IPS-18c (cell line): ENCODE data around the gene CAMKK2.
"Not testable (repeated sequence)": the region's sequence is repeated elsewhere in the genome, so short reads cannot be mapped to it uniquely, and the experiment has no call there.

Source experiments
- H3K4me3 ChIP-seq: 2 replicates; pipeline ENCODE4 v1.7.0; 2013; ENCODE audit warnings: low read depth, mild to moderate bottlenecking, low read length, moderate library complexity; ENCODE audit not compliant: insufficient read depth
- H3K9me3 ChIP-seq: one replicate; pipeline ENCODE4 v1.6.1; 2013; ENCODE audit warnings: mild to moderate bottlenecking, low read length, moderate library complexity; ENCODE audit not compliant: control insufficient read depth, insufficient read depth

Gene CAMKK2

DNA sequence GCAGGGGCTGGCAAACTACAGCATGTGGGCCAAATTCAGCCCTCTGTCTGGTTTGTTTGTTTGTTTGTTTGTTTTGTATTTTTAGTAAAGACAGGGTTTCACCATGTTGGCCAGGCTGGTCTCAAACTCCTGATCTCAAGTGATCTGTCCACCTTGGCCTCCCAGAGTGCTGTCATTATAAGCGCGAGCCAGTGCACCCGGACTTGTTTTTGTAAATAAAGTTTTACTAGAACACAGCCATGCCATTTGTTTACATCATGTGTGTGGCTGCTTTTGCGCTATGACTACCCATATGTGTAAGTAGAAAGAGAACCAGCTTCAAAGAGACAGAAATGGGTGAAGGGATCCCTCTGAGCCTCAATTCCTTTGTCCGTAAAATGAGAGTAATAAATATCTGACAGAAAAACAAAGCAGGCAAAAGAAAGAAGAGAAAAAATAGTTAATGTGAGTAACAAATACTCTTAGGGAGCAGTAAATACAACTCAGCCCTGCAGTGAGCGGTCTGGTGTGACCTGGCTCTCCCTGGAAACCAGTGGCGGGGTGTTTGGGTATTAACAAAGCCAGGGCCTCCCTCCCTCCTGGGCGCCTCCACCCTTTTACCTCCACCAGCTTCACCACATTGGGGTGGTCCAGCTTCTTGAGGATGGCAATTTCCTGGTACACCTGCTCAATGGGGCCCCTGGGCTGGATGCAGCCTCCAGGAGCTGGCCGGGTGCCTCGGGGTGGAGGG, 33.1 kb downstream of the CAMKK2 start:
- H3K4me3 ChIP-seq, result no peak overlapping the region
- H3K9me3 ChIP-seq, result no peaks in the 10 kb centered on the region

DNA sequence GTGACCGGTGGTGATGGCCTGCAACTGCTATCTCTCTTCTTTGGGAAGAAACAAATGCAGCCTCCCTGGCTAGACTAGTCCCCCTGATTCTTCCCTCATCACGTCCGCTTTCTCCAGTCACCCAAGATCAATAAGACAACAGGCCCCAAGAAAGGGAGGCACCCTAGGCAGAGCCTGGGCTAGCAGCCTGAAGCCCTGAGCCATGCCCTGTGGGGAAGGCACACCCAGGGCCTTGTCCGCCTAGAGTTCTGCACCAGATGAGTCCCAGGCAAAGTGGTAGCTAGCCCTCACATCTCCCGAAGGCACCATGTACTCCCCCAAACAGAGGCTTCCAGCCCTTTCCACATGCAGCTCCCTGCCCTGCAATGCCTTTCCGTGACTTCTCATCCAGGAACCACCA, 35.1 kb downstream of the CAMKK2 start:
- Histone ChIP-seq H3K9me3 (no peaks in the 10 kb centered on the region), H3K4me3 (no peak overlapping the region)

GRCh38 chr12:121260091-121260490, 36.4 kb downstream of the CAMKK2 start:
- Histone ChIP-seq H3K4me3 (no peak overlapping the region), H3K9me3 (no peaks in the 10 kb centered on the region)

GRCh38 chr12:121259074-121259473, 37.4 kb downstream of the CAMKK2 start:
- no peak overlapping the region for H3K4me3 ChIP-seq
- no peaks in the 10 kb centered on the region for H3K9me3 ChIP-seq

DNA sequence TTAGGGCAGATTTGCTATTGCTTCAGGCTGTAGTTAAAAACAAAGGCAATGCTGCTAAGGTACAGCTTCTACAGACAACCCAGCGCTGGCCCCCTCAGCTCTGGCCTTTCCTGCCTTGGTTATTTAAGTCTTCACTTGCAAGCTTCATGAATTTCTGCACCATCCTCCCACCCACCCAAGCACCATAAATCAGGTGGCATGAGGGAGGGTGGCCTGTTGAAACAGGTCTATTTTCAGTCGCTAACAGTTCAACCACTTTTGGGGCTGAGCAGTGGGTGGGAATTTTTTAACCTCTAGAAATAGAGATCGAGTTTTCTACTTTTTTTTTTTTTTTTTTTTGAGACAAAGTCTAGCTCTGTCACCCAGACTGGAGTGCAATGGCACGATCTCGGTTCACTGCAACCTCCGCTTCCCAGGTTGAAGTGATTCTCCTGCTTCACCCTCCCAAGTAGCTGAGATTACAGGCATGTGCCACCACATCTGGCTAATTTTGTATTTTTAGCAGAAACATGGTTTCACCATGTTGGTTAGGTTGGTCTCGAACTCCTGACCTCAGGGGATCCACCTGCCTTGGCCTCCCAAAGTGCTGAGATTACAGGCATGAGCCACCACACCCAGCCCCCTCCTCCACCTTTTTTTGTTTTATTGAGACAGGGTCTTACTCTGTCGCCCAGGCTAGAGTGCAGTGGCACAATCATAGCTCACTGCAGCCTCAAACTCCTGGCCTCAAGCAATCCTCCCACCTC, 38.6 kb downstream of the CAMKK2 start:
- H3K4me3 ChIP-seq, H3K9me3 ChIP-seq: not testable (repeated sequence)

- Histone ChIP-seq H3K9me3 (no peaks in the 10 kb centered on the region), H3K4me3 (no peak overlapping the region)
Observed at GRCh38 chr12:121255433-121255832, 41.1 kb downstream of the CAMKK2 start.

GRCh38 chr12:121253638-121254335, 42.7 kb downstream of the CAMKK2 start:
- Histone ChIP-seq H3K4me3 (no peak overlapping the region), H3K9me3 (no peaks in the 10 kb centered on the region)

- H3K4me3 ChIP-seq, result no peak overlapping the region
Observed at GRCh38 chr12:121252712-121253345, 43.7 kb downstream of the CAMKK2 start.

DNA sequence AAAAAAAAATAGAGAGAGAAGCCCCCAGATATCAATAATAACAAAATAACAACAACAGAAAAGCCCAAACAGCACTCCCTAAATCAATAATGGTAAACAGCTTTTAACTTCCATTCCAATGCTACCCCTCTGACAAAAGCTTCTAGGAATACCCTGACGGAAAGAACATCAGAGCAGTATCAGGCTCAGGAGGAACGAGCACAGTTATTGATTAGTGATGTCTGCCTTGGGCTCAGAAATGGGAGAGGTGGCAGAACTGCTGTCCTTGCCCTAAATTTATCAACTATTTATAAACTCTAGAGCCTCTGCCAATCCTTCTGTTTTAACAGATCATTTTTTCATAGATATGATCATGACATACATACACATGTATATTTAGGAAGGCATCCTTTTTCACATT, 44.7 kb downstream of the CAMKK2 start:
- no peak overlapping the region for H3K4me3 ChIP-seq
- H3K9me3 ChIP-seq, result no peaks in the 10 kb centered on the region

More at GRCh38 chr12:121252712-121253345, 43.7 kb downstream of the CAMKK2 start:
- no peaks in the 10 kb centered on the region for H3K9me3 ChIP-seq

DNA sequence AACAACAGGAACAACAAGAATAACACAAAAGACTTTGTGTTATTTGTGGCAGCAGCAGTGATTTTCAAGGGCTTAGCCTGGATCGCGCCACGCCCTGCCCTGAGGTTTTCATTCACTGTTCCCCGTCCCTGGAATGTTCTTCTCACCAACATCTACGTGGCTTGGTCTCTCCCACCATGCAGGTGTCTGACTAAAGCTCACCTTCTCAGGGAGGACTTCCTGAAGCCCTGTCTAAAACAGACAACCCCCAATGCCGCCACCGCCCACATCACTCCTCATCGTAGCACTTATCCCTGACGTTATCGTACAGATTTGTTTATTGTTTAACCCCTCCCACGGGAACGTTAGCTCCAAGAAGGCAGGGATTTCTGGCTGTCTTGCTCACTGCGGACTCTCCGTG, 46.1 kb downstream of the CAMKK2 start:
- no peaks in the 10 kb centered on the region for H3K9me3 ChIP-seq
- H3K4me3 ChIP-seq, result no peak overlapping the region

- H3K9me3 ChIP-seq, result no peaks in the 10 kb centered on the region
- no peak overlapping the region for H3K4me3 ChIP-seq
Observed at GRCh38 chr12:121248622-121249021, 47.9 kb downstream of the CAMKK2 start.

GRCh38 chr12:121246893-121247557, 49.5 kb downstream of the CAMKK2 start:
- H3K9me3 ChIP-seq, result no peaks in the 10 kb centered on the region
- H3K4me3 ChIP-seq, result no peak overlapping the region

DNA sequence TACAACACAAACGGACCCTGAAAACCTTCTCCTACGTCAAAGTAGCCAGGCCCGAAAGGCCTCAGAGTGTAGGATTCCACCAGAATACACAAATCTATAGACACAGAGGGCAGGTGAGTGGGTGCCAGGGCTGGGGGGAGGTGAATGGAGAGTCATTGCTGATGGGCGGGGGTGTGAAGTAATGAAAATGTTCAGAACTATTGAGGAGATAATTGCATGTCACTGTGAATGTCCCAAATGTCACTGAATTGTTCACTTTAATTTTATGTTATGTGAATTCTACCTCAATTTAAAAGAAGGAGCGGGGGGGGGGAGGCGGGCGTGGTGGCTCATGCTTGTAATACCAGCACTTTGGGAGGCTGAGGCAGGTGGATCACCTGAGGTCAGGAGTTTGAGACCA, 50.6 kb downstream of the CAMKK2 start:
- no peaks in the 10 kb centered on the region for H3K9me3 ChIP-seq
- H3K4me3 ChIP-seq, result no peak overlapping the region

DNA sequence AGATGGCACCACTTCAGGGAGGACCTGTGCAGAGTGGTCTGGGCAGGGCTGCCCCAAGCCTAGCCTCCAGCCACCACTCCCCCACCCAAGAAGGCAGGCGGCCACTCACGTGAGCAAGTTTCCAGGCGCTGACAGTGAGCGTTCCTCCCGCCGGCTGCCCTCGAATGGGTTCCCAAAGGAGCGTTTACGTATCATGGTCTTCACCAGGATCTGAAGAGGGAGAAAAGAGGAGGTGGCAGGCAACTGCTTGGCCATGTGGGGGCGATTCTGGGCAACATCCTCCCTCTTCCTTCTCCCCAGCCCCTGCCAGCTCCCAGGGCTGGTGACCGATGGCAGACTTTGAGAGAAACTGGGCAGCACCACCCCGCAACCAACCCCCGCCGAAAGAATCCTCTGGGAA, 51.5 kb downstream of the CAMKK2 start:
- no peaks in the 10 kb centered on the region for H3K9me3 ChIP-seq
- H3K4me3 ChIP-seq, result no peak overlapping the region

GRCh38 chr12:121241156-121241970, 55.1 kb downstream of the CAMKK2 start:
- H3K4me3 ChIP-seq, result no peak overlapping the region
- no peaks in the 10 kb centered on the region for H3K9me3 ChIP-seq

GRCh38 chr12:121240484-121241101, 55.9 kb downstream of the CAMKK2 start:
- Histone ChIP-seq H3K9me3 (no peaks in the 10 kb centered on the region), H3K4me3 (no peak overlapping the region)
